MM.1S (cell line): ENCODE results near the gene SGMS1.
A peak's percentile ranks its signal among the peaks of the same experiment; 100 is the strongest.

Source experiments
- DNase-seq: peaks from one replicate; pipeline ENCODE4 v3.0.0-alpha.2; 2015
- H2AFZ ChIP-seq: fragments of 300-600 bp; sonication (generic); 2 replicates; pipeline ENCODE4 v1.6.0; 2016; ENCODE audit warnings: antibody characterized with exemption, low read length
- H3F3A ChIP-seq: fragments of 300-600 bp; sonication (generic); 2 replicates; pipeline ENCODE4 v1.6.1; 2016; ENCODE audit warnings: mild to moderate bottlenecking, antibody characterized with exemption, low read length, moderate library complexity, mixed read lengths; ENCODE audit not compliant: insufficient read depth
- H3K27ac ChIP-seq: fragments of 300-600 bp; sonication (generic); 2 replicates; pipeline ENCODE4 v1.5.1; 2016; ENCODE audit warnings: mild to moderate bottlenecking, low read length
- H3K27me3 ChIP-seq: fragments of 300-600 bp; sonication (generic); replicated peaks from 2 replicates; pipeline ENCODE4 v1.6.0; 2016; ENCODE audit warnings: low read length; ENCODE audit not compliant: insufficient read depth
- H3K36me3 ChIP-seq: fragments of 300-600 bp; sonication (generic); replicated peaks from 2 replicates; pipeline ENCODE4 v1.6.1; 2016; ENCODE audit warnings: mild to moderate bottlenecking, low read length, mixed read lengths; ENCODE audit not compliant: insufficient read depth
- H3K4me1 ChIP-seq: fragments of 300-600 bp; sonication (generic); 2 replicates; pipeline ENCODE4 v1.6.1; 2016; ENCODE audit warnings: low read length, mixed read lengths
- H3K4me2 ChIP-seq: fragments of 300-600 bp; sonication (generic); 2 replicates; pipeline ENCODE4 v1.6.0; 2016; ENCODE audit warnings: low read depth, low read length
- H3K4me3 ChIP-seq: fragments of 300-600 bp; sonication (generic); 2 replicates; pipeline ENCODE4 v1.5.1; 2016; ENCODE audit warnings: low read length, mixed read lengths
- H3K79me2 ChIP-seq: fragments of 300-600 bp; sonication (generic); 2 replicates; pipeline ENCODE4 v1.6.1; 2016; ENCODE audit warnings: mixed run types, low read length, mixed read lengths
- H3K9ac ChIP-seq: fragments of 300-600 bp; sonication (generic); 2 replicates; pipeline ENCODE4 v1.6.1; 2016; ENCODE audit warnings: low read length, mixed read lengths
- H3K9me2 ChIP-seq: fragments of 300-600 bp; sonication (generic); replicated peaks from 2 replicates; pipeline ENCODE4 v1.6.1; 2016; ENCODE audit warnings: mild to moderate bottlenecking, low read length, mixed read lengths; ENCODE audit not compliant: insufficient read depth
- H3K9me3 ChIP-seq: fragments of 300-600 bp; sonication (generic); replicated peaks from 2 replicates; pipeline ENCODE4 v1.6.1; 2016; ENCODE audit warnings: mild to moderate bottlenecking, low read length, mixed read lengths; ENCODE audit not compliant: insufficient read depth
- H4K20me1 ChIP-seq: fragments of 300-600 bp; sonication (generic); 2 replicates; pipeline ENCODE4 v1.6.1; 2016; ENCODE audit warnings: mild to moderate bottlenecking, low read length, moderate library complexity, mixed read lengths; ENCODE audit not compliant: insufficient read depth
- CTCF ChIP-seq: fragments of 300-600 bp; sonication (generic); IDR thresholded peaks from 2 replicates; pipeline ENCODE4 v1.5.1; 2016; ENCODE audit warnings: antibody characterized with exemption, low read length, mixed read lengths
- EZH2 ChIP-seq: fragments of 300-600 bp; sonication (generic); optimal IDR thresholded peaks from 2 replicates; pipeline ENCODE3; 2017; ENCODE audit warnings: low read depth, mild to moderate bottlenecking, antibody characterized with exemption, low read length, mixed read lengths
- EZH2phosphoT487 ChIP-seq: fragments of 300-600 bp; sonication (generic); IDR thresholded peaks from 2 replicates; pipeline ENCODE4 v1.6.1; 2018; ENCODE audit warnings: antibody characterized with exemption, low read length

The SGMS1 gene

DNA sequence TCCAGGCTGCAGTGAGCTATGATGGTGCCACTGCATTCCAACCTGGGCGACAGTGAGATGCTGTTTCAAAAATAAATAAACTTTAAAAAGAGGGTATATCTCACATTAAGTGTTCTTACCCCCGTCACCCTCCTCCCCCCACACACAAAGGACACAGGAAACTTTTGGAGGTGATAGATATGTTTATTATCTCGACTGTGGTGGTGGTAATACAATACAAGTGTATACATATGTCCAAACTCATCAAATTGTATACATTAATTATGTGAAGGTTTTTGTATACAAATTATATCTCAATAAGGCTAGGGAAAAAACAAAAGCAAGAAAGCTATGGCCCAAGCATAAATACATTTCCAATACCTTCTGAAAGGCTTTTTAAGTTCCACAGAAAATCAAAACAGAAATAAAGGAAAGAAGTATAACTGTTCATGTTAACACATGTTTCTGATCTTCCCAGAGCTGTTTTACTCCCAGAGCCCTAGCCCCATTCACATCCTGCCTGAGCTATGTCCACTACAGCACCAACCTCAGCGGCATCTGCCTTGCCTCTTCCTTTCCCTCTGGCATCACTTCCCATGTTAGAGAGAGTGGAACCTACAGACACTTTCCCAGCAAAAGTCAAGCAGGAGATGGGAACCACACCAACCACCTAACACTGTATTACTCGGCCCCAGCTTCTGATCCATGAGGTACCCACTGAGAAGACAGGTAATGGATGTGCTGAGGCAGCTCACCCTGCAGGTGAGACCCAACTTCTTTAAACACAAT, 48.1 kb downstream of the SGMS1 start:
- Histone ChIP-seq H3K27me3 (no peaks in the 10 kb centered on the region), H3K4me2 (no peak overlapping the region), H3K4me3 (no peak overlapping the region), H3K36me3 (no peaks in the 10 kb centered on the region), H4K20me1 (no peaks in the 10 kb centered on the region), H3K9me3 (no peaks in the 10 kb centered on the region), H2AFZ (no peak overlapping the region), H3F3A (no peaks in the 10 kb centered on the region), H3K9me2 (no peaks in the 10 kb centered on the region), H3K4me1 (peaks cover 5% of the 10 kb centered on the region; the same call in 1 of the 2 replicates), H3K9ac (no peak overlapping the region), H3K79me2 (peaks cover 79% of the 10 kb centered on the region), H3K27ac (no peak overlapping the region)
- TF ChIP-seq EZH2 (no peak), CTCF (no peak), EZH2phosphoT487 (no peak)
- DNase-seq = no peak

DNA sequence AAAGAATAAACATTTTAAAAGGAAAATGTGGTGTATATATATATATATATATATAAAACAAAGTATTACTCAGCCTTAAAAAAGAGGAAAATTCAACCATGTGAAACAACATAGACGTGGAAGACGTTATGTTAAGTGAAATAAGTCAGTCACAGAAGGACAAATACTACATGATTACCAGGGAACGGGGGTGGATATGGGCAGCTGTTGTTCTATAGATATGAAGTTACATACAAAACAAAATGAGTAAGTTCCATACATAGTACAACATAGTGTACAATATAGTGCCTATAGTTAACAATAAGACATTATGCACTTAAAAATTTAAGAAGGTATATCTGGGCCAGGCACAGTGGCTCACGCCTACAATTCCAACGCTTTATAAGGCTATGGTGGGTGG, 48.8 kb downstream of the SGMS1 start:
- H3K4me1 ChIP-seq = peaks cover 5% of the 10 kb centered on the region; the same call in 1 of the 2 replicates
- H3K79me2 ChIP-seq = peaks cover 79% of the 10 kb centered on the region

DNA sequence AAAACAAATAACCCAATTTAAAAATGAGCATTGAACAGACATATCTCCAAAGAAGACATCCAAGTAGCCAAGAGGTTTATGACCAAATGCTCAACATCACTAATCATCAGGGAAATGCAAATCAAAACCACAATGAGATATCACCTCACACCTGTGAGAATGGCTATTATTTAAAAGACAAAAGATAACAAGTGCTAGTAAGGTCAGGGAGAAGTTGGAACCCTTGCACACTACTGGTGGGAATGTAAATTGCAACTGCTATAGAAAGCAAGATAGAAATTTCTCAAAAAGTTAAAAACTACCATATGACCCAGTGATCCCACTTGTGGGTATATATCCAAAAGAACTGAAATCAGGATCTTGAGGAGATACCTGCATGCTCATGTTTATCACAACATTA, 49.5 kb downstream of the SGMS1 start:
- Histone ChIP-seq H3K36me3 (no peaks in the 10 kb centered on the region), H3F3A (no peaks in the 10 kb centered on the region), H3K4me1 (peaks cover 5% of the 10 kb centered on the region; the same call in 1 of the 2 replicates), H3K79me2 (peaks cover 77% of the 10 kb centered on the region), H3K9me3 (no peaks in the 10 kb centered on the region), H3K4me3 (no peak overlapping the region), H3K9me2 (no peaks in the 10 kb centered on the region), H2AFZ (no peak overlapping the region), H3K27me3 (no peaks in the 10 kb centered on the region), H3K27ac (no peak overlapping the region), H3K4me2 (no peak overlapping the region), H4K20me1 (no peaks in the 10 kb centered on the region), H3K9ac (no peak overlapping the region)
- DNase-seq = no peak
- TF ChIP-seq CTCF (peak; percentile 40), EZH2 (no peak)

More for the DNA sequence above, 48.8 kb downstream of the SGMS1 start:
- Histone ChIP-seq H3K4me2 (no peak overlapping the region), H3K9me2 (no peaks in the 10 kb centered on the region), H3K9ac (no peak overlapping the region), H3K36me3 (no peaks in the 10 kb centered on the region), H3K9me3 (no peaks in the 10 kb centered on the region), H3K4me3 (no peak overlapping the region), H4K20me1 (no peaks in the 10 kb centered on the region), H3F3A (no peaks in the 10 kb centered on the region), H3K27ac (no peak overlapping the region), H3K27me3 (no peaks in the 10 kb centered on the region), H2AFZ (no peak overlapping the region)
- no peak for DNase-seq
- TF ChIP-seq EZH2 (no peak), EZH2phosphoT487 (no peak), CTCF (no peak)
